Stimulated activated CD8-positive, alpha-beta memory T cell treated with anti-CD3 and anti-CD28 coated beads, Interleukin-2, amount 100 ng/mL, for 48 hours (primary cell): Measurements from ENCODE around the gene ZBTB46.
A peak's percentile ranks its signal among the peaks of the same experiment; 100 is the strongest.

Experiments used
- DNase-seq, 2 donors: peaks; one replicate each; pipeline ENCODE4 v3.0.0-alpha.2; 2020; ENCODE audit warnings: low read depth in 2 of 2

ZBTB46 gene

DNA sequence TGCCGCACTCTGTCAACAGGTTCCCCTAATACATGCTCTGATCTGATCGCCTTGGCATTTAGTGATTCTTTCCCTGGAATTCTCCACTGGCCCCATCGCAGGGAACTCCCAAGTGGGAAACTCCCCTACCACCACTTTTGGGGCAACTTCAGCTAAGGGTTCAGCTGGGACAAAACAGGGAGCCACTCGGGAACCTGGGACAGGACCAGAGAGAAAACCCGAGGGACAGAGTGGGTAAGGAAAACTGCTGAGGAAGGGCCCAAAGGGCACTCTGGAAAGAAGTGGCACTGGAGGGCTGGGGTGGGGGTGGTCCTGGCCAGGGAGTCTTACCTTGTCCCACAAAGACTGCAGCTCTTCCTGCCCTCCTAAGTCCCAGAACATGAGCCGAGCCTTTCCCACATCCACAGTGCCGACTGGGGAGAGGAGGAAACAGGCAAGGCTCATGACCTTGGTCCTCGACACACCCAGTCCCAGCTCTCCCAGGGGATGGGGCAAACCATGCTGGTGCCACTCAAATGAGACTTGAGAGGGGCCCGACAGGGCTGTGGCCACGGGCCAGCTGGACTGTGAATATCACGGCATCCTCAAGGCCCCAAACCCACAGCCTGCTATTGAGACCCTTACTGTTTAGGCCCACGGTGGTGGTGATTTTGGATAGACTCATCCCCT, 124.9 kb downstream of the ZBTB46 start:
- no peak for DNase-seq

DNA sequence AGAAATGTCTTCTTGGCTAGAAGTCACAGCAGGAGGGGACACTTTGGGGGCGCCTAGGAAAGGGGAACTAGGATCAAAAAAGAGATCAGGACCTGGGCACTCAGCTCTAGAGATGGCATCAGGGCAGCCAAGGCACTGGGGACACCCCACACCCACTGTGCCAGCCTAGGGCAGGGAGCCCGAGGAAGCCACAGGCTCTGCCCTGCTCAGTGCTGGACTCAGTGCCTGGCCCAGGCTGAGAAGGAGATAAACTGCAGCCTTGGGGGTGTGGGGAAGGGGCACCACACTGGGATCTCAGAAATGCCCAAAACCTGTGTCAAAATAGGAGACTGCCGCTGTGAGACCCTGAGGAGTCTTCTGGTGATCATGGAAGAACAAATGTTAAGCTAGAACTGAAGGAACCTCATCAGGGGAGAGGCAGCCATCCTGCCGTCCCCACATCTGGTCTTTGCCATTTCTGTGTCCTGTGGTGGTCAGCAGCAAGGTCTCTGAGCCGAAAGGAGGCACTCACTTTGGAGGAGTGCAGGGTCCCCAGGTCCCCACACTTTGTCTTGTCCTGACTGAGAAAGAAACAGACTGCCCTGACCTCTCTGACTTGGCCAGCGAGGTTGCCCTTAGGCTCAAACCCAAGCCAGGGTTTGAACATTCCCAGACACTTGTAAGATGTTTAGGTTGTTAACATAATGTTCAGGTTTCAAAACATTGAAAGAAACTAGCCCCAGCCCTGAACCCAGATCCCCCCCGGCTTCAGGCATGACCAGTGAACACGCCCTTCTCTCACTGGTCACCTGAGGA, 125.6 kb downstream of the ZBTB46 start:
- no peak for DNase-seq

DNA sequence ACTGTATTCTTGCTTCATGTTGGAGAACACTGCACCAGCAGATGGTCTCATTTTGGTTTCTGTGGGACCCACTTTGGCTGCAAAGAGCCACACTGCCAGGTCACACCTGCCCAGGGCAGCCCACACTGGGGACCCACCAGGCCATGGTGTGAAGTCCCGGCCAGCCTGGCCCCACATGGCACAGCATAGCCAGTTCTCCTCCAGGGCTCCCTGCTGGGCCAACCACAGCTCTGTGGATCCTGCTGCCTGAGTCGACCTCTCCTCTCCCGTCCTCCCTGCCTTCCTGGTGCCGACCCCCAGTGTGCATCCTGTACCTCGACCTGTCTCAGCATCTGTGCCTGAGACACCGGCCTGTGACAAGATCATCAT, 126.3 kb downstream of the ZBTB46 start:
- DNase-seq = no peak

DNA sequence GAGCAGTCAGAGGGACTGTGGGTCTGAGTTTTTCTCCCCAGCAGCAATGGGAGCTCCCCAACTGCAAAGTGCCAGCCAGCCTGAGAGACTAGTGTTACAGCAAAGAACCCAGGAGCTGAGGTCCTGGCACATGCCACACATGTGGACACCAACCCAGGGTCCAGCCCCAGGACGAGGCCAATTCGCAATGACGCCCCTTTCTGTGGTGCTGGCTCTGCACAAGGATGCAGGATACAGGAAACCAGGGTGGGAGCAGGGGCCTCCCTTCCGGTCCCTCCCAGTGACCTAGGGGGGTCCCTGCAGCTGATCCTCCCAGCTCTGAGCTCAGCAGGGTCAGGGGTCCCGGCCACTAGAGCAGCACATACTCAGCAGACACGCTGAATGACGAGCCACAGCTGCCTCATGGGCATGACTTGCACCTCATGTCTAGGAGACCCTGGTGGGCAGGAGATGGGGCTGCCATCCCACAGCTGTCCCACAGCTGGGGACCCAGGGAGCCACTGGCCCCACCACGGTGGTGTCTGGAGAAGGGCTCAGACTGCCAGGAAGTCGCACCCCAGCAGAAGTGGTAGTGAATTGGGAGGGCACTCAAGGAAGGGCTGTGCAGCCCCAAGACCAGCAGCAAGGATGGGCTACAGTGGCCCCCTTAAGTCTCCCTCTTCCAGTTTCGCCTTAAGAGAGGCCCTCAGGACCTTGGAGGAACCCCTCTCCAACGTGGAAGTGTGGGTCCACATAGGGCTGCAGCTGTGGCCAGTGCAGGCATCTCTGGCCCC, 126.9 kb downstream of the ZBTB46 start:
- no peak for DNase-seq

DNA sequence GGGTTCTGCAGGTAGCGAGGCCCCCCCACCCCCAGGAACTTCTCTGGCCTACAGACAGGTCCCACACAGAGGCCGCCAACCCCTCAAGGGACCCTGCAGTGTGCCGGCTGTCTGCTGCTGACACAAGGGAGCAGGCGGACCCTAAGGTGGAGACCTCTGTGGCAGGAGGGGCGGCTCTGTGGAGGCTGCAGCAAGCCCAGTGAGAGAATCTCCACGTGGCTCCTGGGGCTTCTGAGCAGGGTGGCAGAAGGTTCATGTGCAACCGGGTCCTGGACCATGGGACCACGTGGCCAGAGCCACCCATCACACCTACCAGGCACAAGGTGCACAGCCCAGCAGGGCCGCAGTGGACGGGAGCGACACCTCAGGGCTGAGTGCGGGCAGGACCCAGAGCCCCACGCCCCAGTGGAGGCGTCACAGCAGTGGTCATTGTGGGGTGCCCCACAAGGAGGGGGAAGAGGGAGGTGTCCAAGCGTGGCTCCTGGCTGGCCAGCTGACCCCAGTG, 127.5 kb downstream of the ZBTB46 start:
- no peak for DNase-seq

DNA sequence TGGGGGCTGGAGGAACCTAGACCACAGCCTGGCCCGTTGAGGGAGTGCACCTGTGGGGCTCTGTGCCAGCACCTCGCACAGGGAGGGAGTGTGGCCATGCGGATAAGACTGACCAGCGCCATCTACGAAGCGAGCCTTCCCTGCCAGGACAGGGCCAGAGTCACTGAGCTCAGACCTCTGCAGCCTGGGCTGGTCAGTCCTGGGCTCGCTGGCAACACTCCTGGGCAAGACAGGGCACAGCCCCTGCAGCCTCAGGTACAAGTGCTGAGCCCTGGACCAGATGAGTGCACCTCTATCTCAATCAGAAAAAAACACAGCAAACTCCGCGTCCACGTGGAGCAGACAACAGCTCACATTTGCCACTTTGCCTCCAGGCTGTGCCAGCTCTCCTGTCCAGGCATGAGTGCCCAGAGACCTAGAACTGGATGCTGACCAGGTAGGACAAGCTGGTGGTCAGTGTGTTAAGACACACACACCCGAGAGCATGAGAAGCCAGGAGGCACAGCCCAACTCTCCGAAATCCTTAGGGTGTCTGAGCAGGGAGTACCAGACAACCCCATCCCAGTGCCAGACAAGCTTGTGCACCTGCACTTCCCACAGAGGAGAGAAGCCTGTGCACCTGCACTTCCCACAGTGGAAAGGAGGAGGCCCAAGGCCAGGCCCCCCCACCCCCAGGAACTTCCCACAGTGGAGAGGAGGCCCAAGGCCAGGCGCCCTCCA, 128.2 kb downstream of the ZBTB46 start:
- DNase-seq = no peak

DNA sequence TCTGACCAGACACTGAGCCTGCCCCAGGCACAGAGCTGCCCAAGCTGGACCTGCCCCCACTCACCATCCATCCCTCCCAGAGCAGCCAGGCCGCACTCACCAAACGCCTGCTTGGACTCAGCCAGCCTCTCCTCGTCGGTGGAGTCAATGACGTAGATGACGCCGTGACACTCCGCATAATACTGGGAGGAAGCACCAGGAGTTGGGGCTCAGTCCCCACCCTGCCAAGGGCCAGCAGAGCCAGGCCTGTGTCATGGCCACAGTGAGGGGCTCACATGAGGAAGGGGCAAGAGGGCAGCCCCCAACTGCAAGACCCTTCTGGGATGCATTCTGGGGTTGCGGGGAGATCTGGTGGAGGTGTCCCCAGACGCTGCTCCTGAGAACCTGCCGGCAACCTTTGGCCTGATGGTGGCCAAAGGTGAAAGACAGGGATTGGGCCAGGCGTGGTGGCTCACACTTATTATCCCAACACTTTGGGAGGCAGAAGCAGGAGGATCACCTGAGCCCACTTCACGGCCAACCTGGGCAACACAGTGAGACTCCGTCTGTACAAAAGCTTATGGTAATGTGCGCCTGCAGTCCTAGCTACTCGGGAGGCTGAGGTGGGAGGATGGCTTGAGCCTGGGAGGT, 128.9 kb downstream of the ZBTB46 start:
- no peak for DNase-seq

DNA sequence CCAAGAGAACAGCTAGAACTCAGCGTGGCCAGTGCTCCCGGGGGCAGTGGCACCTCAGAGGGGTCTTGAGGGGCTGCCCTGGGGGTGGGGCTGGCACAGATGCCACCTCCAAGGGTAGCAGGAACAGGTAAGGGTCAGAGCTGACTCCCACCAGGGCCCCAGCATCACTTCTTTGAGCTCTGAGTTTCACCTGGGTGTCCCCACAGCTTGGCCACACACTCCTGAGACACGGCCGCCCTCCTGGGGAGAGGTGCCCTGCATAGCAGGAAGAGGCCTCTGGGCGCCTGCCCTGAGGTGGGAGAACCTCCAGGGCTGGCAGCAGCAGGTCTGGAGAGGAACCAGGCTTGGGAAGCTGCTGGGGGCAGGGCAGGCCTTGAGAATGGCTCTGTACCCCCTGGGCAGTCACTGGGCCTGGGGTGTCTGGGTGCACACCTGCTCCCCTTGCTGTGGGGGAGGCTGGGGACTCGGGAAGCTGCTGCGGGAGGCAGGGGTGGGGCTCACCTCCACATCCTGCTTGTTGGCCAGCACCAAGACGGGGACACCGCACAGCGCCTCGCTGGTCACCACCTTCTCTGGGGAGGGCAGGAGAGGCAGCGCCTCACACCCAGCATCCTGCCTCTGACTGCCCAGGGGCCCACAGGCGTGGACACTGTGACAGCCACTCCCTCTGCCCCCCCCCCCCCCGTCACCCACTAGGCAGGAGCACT, 129.6 kb downstream of the ZBTB46 start:
- DNase-seq = no peak

DNA sequence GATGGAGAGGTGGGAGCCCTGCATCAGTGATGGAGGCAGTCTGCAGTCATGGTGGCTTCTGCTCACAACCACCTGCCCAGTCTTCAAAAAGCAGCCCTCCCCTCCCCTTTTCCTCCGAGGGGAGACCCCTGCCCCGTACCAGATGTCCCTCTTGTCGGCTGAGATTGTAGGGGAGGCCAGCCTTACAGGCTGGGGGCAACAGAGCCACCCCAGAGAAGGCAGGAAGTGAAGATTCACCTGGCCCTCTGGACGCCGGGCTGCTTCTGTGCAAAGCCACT, 130.1 kb downstream of the ZBTB46 start:
- DNase-seq = no peak

DNA sequence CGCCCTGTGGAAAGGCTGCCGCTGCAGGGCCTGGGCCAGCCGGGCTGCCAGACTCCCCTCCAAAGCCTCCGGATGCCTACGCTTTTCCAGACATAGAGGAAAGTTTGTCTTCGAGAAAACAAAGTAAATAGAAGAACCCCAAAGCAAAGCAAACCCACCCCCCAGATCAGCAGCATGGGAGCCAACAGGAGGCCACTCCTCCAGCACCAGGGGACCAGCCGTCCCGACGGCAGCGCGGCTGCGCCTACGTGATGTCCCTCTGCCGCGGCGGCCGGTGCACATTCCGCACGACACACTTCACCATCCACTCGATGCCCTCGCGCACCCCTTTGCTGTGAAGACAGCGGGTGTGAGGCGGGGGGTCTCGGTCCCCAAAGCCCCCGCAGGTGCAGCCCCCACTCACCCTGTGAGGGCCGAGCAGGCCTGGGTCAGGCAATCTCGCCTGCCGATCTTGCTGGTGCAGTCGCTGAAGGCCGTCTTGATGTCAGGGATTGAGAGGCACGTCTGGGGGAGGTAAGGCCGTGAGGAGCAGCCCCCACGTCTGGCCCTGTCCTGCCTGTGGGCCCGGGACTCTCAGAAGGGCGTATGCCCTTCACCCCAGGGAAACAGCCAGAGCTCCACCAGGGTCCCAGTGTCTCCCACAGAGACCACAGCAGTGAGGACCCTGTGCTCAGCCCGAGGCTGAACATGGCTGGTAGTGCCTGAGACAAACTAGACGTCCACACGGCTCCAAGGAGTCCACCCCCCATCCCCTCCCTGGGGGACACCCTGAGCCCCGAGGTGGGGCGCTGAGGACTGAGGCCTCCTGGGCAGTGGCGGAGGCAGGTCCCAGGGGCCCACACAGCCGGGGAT, 130.6 kb downstream of the ZBTB46 start:
- no peak for DNase-seq

DNA sequence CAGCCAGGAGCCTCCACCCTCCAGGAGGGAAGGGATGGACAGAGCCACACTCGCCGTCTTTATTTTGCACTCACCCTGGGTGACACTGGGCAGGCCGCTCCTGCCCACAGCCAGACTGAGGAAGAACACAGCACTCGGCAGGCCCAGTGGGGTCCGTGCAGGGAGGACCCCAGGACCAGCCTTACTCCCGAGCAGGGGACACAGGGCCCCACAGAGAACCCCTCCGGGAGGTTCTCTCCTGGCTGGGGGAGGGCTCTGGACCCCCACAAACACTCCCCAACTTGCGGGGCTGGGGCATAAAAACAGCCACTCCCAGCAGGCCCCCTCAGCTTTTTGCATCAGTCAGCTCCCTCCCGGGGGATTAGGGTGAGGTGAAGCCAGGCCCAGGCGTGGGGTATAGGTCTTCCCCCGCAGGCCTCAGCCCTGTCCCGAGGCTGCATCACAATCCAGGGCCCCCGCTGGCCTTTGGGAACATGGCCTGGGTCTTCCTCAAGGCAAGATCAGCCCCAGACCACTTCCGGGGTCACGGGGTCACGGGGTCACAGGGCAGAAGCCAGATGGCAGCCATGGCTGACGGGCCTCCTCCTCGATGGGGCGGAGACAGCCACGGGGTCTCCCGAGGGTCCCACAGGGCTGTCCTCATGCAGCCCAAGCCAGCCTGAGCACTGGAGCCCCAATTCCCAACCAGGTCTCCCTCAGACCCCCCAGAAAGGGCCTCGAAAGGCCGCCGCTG, 131.4 kb downstream of the ZBTB46 start:
- no peak for DNase-seq

DNA sequence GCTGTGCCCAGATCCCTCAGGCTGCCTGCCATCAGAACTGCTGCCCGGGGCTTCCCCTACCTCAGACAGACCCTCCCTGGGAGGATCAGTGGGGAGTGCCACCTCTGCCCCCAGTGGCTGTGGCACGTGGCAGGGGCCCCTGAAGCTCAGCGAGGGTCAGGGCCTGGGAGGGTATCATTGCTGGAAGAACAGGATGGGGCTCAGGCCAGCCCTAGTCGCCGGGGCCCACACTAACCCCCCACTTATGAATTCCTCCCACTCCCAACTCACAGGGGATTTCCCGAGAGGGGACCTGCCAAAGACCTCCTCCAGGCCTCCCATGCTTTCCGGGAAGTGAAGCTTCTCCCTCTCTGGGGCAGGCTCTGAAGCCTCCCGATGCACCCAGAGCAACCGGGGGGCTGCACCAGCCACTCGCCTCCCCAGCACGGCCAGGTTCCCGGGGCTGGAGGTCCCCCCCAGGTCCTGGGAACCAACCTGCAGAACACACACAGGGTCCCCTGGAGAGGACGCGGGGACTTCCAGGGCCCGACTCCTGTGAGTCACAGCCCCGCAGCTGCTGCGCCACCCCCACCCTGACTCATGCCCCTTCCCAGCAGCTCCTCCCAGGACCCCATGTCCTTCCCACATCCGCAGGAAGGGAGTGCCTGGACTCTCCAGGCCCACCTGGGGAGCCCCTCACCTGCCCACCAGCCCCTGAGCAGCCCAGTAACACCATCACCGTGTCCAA, 132.2 kb downstream of the ZBTB46 start:
- DNase-seq = peak; percentile 57 to 58

DNA sequence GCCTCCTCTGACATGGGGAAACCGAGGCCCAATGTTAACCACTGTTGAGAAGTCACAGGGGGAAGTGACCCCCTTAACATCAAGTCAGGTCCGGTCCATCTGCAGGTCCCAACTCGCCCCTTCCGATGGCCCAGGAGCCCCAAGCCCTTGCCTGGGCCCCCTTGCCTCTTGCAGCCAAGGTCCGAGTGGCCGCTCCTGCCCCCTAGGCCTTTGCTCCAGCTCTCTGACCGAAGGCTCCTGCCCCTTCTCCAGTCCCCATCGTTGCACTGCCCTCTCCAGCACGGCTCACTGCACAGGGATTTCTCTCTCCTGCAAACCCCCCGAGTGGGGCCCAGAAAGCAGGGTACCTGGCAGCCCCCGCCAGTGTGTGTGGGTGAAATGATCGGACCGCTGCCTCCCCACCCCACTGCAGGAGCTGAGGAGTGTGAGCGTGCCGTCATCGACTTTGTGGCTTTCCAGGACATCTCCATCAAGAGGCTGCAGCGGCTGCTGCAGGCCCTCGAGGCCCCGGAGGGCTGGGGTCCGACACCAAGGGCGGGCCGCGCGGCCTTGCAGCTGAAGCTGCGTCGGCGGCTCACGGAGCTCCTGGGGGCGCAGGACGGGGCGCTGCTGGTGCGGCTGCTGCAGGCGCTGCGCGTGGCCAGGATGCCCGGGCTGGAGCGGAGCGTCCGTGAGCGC, 133.1 kb downstream of the ZBTB46 start:
- no peak for DNase-seq

DNA sequence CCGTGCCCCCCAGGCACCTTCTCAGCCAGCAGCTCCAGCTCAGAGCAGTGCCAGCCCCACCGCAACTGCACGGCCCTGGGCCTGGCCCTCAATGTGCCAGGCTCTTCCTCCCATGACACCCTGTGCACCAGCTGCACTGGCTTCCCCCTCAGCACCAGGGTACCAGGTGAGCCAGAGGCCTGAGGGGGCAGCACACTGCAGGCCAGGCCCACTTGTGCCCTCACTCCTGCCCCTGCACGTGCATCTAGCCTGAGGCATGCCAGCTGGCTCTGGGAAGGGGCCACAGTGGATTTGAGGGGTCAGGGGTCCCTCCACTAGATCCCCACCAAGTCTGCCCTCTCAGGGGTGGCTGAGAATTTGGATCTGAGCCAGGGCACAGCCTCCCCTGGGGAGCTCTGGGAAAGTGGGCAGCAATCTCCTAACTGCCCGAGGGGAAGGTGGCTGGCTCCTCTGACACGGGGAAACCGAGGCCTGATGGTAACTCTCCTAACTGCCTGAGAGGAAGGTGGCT, 133.7 kb downstream of the ZBTB46 start:
- no peak for DNase-seq

DNA sequence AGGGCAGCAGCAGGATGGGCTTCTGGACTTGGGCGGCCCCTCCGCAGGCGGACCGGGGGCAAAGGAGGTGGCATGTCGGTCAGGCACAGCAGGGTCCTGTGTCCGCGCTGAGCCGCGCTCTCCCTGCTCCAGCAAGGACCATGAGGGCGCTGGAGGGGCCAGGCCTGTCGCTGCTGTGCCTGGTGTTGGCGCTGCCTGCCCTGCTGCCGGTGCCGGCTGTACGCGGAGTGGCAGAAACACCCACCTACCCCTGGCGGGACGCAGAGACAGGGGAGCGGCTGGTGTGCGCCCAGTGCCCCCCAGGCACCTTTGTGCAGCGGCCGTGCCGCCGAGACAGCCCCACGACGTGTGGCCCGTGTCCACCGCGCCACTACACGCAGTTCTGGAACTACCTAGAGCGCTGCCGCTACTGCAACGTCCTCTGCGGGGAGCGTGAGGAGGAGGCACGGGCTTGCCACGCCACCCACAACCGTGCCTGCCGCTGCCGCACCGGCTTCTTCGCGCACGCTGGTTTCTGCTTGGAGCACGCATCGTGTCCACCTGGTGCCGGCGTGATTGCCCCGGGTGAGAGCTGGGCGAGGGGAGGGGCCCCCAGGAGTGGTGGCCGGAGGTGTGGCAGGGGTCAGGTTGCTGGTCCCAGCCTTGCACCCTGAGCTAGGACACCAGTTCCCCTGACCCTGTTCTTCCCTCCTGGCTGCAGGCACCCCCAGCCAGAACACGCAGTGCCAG, 134.3 kb downstream of the ZBTB46 start, which contains the start of gene TNFRSF6B:
TSS of gene TNFRSF6B (plus strand) at position 25 of the 729 bp plus-strand sequence. CDS start at position 141, 116 bp downstream.
- no peak for DNase-seq

DNA sequence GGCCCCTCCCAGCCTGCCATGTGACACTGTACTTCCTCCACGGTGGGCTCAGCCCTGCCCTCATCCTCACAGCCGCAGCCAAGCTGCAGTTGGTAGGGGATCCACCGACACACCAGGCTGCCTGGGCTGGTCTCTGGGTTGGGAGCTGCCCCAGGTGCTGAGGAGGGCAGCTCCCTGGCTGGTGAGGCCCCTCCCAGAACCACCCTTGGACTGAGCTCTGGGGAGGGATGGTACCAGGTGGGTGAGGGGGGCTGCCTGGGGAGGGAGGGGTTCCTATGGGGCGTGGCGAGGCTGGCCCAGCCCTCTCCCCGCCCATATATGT, 134.8 kb downstream of the ZBTB46 start:
- no peak for DNase-seq
